ENCODE data around the gene COBL. TPM values are rescaled to one million over a fixed set of nuclear protein-coding genes. Genes with fewer than 3 reads are reported as not detected.
A peak's percentile ranks its signal among the peaks of the same experiment; 100 is the strongest.

COBL gene
- total RNA-seq, 1 donor from 2014 or later, result 91.2 TPM

DNA sequence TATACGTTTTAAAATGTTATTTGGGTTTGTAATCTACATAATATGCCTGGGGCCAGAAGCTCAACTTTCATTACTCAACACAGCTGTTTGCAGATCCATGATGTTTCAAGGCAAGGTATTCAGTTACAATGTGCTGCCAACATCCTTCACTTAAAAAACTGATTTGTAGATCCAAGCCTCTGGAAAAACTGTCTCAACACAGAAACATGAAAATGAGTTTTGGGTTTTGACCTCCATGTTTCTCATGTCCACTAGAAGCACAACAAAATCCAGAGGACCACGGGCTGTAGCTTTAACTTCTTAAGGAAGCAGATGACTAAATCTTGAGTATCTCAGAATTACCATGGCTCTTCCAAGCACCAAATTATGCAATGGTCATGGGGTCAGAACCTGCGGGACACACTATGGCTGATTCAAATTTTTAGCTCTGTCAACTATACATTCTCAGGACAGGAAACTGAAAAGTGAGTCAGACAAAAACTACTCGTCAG is 286.9 kb downstream of the COBL start:
- DNase-seq, result no peak
- no peak for ATAC-seq
- intact Hi-C loops (cut with micrococcal nuclease), result no loop called here

DNA sequence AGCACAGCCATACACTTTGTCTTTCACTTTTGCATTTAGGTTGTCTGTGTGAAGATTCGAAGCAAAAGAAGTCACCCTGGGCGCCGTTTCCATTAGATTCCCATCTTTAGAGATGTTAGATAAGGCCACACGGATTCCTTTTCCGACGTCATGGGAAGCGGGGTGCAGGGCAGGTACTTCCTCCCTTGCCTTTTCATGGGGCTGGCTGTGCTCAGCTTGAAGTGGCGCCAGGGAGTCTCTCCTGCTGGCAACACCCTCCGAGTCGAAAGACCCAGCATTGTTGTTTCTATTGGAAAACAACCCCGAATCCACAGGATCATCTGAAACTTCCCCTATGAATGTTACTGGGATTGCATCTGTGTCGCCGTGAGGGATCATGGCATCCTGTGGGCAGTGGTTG is 287.5 kb downstream of the COBL start:
- ATAC-seq (no peak), DNase-seq (no peak)
- intact Hi-C loops (cut with micrococcal nuclease), result no loop called here

DNA sequence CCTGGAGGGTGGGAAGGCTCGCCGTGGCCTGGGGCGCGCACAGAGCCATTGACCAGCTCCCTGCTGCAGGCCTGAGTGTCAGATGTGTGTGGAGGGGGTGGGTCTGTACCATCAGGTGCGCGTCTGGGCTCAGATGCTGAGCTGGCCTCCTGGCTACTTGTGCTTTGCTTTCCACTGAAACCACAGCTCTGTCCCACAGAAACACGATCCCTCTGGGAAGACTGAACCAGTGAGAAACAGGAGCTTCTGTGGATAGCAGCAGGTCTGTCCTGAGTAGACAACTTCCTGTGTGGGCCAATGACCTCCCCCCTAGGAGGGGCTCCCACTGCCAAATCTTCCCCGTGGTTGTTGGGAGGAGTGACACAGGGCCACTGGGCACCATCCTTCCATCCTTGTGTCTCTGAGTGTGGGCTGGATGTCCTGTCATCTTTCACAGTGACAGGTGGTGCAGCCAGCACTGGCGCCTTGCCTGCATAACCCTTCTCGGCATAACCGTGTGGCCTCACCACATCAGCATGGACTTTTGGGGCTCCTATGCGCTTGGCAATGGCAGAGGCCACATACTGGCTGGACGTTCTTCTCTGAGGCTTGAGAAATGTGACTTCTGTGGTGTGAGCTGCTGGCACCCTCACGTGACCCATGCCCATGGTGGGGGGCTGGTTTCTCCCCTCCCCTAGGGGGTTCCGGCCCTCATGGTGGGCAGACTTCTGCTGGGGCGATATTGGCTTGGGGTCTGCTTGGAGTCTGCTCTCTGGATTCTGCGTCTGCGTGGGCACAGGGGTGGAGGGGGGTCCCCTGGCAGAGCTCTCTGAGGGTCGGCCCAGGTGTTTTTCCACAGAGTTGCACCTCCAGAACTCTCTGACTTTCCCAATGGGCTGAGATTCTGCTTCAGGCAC is 288.4 kb downstream of the COBL start:
- DNase-seq (no peak), ATAC-seq (peak; percentile 12)
- intact Hi-C loops (cut with micrococcal nuclease), result no loop called here

- no peak for DNase-seq
- intact Hi-C loops (cut with micrococcal nuclease), result no loop called here
These were observed 289.3 kb downstream of the COBL start for GRCh38 chr7:51027106-51027934.

GRCh38 chr7:51026341-51026740 is 290.3 kb downstream of the COBL start:
- intact Hi-C loops (cut with micrococcal nuclease), result no loop called here
- ATAC-seq (no peak), DNase-seq (no peak)

More at GRCh38 chr7:51027106-51027934, 289.3 kb downstream of the COBL start:
- no peak for ATAC-seq

DNA sequence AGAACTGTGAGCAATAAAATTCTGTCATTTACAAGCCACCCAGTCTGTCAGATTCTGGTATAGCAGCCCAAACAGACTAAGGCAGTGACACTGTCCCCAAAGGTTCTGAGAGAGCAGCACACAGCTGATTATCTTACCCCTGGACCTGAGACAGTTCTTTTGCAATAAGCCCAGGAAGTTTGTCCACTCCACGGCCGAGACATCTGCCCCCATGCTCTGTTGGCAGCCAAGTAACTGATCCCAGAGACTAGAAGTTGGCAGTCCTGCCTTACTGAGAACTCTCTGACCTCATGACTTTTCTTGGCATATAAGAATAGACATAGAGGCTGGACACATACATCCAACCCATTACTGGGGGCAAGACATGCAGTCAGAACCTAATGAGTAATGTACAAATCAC is 290.9 kb downstream of the COBL start:
- intact Hi-C loops (cut with micrococcal nuclease), result no loop called here
- DNase-seq, result no peak
- ATAC-seq, result peak; percentile 84

DNA sequence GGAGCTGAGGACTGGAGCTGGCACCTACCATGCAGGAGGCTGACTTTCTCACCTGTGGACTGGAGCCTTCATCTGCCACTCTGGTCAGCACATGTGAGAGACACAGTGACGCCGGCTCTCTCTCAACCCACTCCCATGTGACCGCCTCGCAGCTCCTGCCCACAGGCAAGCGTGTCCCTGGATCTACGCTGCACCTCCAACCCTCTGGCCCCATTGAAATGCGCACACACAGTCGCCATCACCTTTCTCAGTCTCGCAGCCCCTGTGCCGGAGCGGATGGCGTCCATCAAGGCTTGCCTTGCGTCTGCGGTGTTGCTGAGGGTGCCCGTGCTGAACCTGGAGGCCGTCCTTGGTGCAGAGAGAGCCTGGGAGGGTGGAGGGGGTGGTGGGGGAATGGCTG is 291.7 kb downstream of the COBL start:
- DNase-seq, result no peak
- intact Hi-C loops (cut with micrococcal nuclease), result no loop called here

DNA sequence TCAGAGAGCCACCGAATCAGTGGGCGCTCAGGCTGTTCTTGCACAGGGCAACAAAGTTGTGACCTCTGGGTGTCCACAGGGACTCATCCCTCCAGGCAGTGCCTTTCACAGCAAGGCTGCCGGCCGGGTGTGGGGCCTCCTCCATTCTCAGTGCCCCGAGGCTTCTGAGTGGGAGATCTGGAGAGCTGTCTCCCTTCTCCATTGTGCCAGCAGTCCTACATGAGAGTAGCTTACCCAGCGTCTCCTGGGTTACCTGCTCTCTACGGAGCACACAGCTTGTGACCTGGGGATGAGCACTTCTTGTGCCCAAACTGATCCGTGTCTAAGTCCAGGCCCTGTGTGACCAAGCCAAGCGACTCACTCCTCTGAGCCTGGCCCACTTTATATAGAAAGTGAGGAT is 293.1 kb downstream of the COBL start:
- intact Hi-C loops (cut with micrococcal nuclease), result no loop called here
- ATAC-seq (no peak), DNase-seq (no peak)

More for the DNA sequence above, 291.7 kb downstream of the COBL start:
- no peak for ATAC-seq

GRCh38 chr7:51022821-51023220 is 293.8 kb downstream of the COBL start:
- DNase-seq, result no peak
- intact Hi-C loops (cut with micrococcal nuclease), result no loop called here
- ATAC-seq, result no peak

GRCh38 chr7:51021906-51022570 is 294.6 kb downstream of the COBL start:
- intact Hi-C loops (cut with micrococcal nuclease), result no loop called here
- ATAC-seq, result no peak
- no peak for DNase-seq

DNA sequence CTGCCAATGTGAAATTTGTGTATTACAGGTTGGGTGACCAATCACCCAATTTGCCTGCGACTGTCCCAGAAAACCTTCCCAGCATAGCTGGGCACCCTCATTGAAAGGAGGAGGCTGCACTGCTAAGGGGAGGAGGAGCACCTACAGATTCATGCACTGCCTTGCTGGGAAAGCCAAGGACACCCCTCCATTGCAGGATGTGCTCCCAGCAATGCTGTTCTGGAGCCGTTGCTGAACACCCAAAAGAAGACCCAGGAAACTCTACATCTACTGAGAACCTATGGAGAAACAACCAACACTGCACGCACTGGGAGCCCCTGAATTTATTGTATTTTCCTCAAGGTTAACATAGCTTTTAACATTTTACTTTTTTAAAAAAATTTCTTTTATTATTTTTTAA is 295.7 kb downstream of the COBL start:
- DNase-seq (no peak), ATAC-seq (no peak)
- intact Hi-C loops (cut with micrococcal nuclease), result no loop called here

- ATAC-seq, result no peak
- intact Hi-C loops (cut with micrococcal nuclease), result no loop called here
- no peak for DNase-seq
These were observed 296.4 kb downstream of the COBL start for GRCh38 chr7:51019891-51020870.

DNA sequence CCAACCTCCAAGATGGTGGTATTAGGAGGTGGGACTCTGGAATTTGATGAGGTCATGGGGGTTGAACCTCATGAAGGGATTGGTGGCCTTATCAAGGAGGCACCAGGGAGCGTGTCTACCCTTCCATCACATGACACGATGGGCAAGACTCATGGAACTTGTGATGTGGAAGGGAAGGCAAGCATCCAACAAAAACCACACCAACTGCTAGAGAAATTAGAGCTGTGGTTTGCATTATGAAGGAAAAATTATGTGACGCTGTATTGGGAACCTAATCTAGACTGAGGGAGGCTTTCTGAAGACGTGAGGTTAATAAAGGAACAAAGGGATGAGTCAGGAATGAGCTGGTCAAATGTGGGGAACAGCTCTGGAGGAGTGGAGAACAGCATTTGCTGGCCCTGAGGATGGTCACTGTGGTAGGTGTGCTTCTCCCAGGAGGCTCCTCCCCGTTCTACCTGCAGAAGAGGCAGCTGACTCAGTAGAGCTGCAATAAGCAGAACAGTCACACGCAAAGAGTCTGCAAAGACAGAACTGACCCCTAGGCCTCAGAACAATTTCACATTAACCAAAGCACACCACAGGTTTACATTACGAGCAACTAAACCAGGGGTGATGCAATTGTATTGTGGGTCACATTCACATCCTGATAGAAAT is 297.3 kb downstream of the COBL start:
- no peak for ATAC-seq
- DNase-seq, result no peak
- intact Hi-C loops (cut with micrococcal nuclease), result no loop called here

DNA sequence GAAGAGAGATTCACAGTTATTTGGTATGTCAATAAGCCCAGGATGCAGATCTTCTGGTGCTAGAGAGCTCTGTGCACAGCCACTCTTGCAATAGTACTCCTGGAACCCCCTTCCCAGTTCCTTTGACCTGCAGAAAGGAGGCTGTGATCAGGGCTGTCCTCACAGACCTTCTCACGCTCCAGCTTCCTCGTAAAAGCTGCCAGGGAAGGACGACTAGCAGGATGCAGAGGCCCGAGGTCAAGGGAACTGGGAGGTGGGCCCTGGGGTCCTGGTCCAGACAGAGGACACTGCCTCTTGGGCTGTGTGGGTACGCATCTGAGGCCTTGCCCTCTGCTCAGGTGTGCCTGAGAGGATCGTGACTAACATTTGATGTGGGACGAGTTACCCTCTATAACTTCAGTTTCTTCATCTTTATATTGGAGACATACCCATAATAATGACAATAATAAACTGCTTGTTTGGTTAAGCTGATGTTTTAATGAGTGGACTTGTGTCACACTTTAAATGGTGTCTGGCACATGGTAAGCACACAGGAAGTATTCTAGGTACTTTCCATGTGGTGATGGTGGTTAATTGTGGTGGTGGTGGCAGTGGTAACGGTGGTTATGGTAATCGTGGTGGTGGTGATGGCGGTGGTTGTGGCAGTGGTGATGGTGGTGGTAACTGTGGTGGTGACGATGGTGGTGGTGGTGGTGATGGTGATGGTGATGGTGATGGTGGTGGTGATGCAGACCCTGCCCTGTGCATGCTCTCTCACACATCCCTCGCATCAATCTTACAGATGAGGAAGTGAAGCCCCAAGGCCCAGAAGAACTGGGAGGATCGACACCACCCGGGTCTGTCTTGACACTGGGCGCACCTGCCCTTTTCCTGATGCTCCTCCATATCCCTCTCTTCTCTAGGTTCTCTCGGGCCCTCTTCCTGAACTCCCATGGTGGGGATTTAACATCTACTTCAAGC is 298.8 kb downstream of the COBL start:
- ATAC-seq (no peak), DNase-seq (no peak)
- intact Hi-C loops (cut with micrococcal nuclease), result no loop called here

DNA sequence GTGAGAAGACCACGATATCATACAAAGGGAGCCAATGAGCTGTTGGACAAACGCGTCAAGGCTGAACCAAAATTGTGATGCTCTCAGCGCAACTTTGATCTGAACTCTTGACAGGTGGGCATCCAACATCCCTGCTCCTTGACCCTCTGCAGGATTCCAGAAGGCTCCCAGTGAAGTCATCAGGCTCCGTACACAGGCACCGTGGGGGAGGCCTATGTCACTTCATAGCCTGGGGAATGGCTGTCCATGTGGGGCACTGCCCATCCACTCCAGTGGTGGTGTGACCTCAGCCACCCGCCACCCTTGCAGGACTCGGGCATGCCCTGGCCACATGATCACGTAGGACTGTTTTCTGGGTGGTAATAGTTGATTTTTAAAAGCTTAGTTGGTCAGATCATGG is 300.1 kb downstream of the COBL start:
- intact Hi-C loops (cut with micrococcal nuclease), result no loop called here
- DNase-seq (no peak), ATAC-seq (no peak)

GRCh38 chr7:51015581-51015980 is 301.0 kb downstream of the COBL start:
- intact Hi-C loops (cut with micrococcal nuclease), result no loop called here
- ATAC-seq, result no peak
- DNase-seq, result no peak

DNA sequence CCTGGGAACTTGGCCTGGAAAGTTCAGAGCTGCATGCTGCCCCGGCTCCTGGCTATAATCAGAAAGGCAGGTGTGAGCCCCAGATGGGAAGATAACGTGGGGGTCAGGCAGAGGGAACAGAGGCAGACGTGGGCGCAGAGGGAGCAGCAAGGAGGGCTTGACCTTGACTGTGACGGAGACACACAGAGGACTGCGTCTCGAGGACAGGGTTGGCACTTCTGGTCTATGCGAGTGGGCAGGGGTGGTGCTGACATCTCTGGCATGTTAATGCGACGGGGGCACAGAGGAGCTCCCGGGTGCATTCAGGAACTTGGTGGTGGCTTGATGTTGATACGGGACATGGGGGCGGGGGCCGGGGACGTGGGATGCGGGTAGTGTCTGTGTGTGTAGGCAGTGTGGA is 301.8 kb downstream of the COBL start:
- ATAC-seq (no peak), DNase-seq (no peak)
- intact Hi-C loops (cut with micrococcal nuclease), result no loop called here

Data from left ventricle myocardium superior (tissue), 1 donor.